ENCODE measurements around the gene VAC14.

The VAC14 gene

GRCh38 chr16:70725024-70725911 is 75.7 kb downstream of the VAC14 start:
- DNase-seq (ENCODE audit: low spot score): no peak

GRCh38 chr16:70724146-70725023 is 76.6 kb downstream of the VAC14 start:
- DNase-seq (ENCODE audit: low spot score): no peak

GRCh38 chr16:70723740-70724145 is 77.2 kb downstream of the VAC14 start:
- DNase-seq (ENCODE audit: low spot score): no peak

GRCh38 chr16:70721202-70721963 is 79.6 kb downstream of the VAC14 start:
- no peak for DNase-seq (ENCODE audit: low spot score)

- DNase-seq (ENCODE audit: low spot score): no peak
Observed at GRCh38 chr16:70720425-70721201, 80.3 kb downstream of the VAC14 start.

- no peak for DNase-seq (ENCODE audit: low spot score)
Observed at GRCh38 chr16:70717065-70717464, 83.9 kb downstream of the VAC14 start.

- no peak for DNase-seq (ENCODE audit: low spot score)
Observed at GRCh38 chr16:70715860-70716357, 85.0 kb downstream of the VAC14 start.

GRCh38 chr16:70715055-70715858 is 85.7 kb downstream of the VAC14 start:
- DNase-seq (ENCODE audit: low spot score): no peak

- no peak for DNase-seq (ENCODE audit: low spot score)
Observed at GRCh38 chr16:70714581-70715054, 86.3 kb downstream of the VAC14 start.

- no peak for DNase-seq (ENCODE audit: low spot score)
Observed at GRCh38 chr16:70713824-70714223, 87.1 kb downstream of the VAC14 start.

GRCh38 chr16:70713342-70713741 is 87.6 kb downstream of the VAC14 start:
- no peak for DNase-seq (ENCODE audit: low spot score)

- DNase-seq (ENCODE audit: low spot score): no peak
Observed at GRCh38 chr16:70712942-70713341, 88.0 kb downstream of the VAC14 start.

- no peak for DNase-seq (ENCODE audit: low spot score)
Observed at GRCh38 chr16:70712359-70712758, 88.6 kb downstream of the VAC14 start.

GRCh38 chr16:70711211-70712031 is 89.5 kb downstream of the VAC14 start:
- DNase-seq (ENCODE audit: low spot score): no peak

- DNase-seq (ENCODE audit: low spot score): no peak
Observed at GRCh38 chr16:70710422-70711210, 90.3 kb downstream of the VAC14 start.

GRCh38 chr16:70709942-70710341 is 91.0 kb downstream of the VAC14 start:
- no peak for DNase-seq (ENCODE audit: low spot score)

GRCh38 chr16:70709457-70709856 is 91.5 kb downstream of the VAC14 start:
- DNase-seq (ENCODE audit: low spot score): no peak
